ENCODE measurements around the gene EXOC3.

Gene EXOC3

GRCh38 chr5:478982-479535 is 36.1 kb downstream of the EXOC3 start:
- H3K4me1 Mint-ChIP-seq, result no peaks in the 10 kb centered on the region
- H3K9me3 Mint-ChIP-seq, result no peaks in the 10 kb centered on the region
- H3K27ac Mint-ChIP-seq, result no peak overlapping the region
- TF ChIP-seq, protein P1, sequence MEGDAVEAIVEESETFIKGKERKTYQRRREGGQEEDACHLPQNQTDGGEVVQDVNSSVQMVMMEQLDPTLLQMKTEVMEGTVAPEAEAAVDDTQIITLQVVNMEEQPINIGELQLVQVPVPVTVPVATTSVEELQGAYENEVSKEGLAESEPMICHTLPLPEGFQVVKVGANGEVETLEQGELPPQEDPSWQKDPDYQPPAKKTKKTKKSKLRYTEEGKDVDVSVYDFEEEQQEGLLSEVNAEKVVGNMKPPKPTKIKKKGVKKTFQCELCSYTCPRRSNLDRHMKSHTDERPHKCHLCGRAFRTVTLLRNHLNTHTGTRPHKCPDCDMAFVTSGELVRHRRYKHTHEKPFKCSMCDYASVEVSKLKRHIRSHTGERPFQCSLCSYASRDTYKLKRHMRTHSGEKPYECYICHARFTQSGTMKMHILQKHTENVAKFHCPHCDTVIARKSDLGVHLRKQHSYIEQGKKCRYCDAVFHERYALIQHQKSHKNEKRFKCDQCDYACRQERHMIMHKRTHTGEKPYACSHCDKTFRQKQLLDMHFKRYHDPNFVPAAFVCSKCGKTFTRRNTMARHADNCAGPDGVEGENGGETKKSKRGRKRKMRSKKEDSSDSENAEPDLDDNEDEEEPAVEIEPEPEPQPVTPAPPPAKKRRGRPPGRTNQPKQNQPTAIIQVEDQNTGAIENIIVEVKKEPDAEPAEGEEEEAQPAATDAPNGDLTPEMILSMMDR (IDR thresholded peaks at IDR 0.05; ENCODE audit: unreplicated experiment in 3 of 3), result no peak
- no peaks in the 10 kb centered on the region for H3K36me3 Mint-ChIP-seq (ENCODE audit: low read depth)
- no peak overlapping the region for H3K4me3 Mint-ChIP-seq
- H3K27me3 Mint-ChIP-seq (ENCODE audit: low read depth), result peaks cover 38% of the 10 kb centered on the region

DNA sequence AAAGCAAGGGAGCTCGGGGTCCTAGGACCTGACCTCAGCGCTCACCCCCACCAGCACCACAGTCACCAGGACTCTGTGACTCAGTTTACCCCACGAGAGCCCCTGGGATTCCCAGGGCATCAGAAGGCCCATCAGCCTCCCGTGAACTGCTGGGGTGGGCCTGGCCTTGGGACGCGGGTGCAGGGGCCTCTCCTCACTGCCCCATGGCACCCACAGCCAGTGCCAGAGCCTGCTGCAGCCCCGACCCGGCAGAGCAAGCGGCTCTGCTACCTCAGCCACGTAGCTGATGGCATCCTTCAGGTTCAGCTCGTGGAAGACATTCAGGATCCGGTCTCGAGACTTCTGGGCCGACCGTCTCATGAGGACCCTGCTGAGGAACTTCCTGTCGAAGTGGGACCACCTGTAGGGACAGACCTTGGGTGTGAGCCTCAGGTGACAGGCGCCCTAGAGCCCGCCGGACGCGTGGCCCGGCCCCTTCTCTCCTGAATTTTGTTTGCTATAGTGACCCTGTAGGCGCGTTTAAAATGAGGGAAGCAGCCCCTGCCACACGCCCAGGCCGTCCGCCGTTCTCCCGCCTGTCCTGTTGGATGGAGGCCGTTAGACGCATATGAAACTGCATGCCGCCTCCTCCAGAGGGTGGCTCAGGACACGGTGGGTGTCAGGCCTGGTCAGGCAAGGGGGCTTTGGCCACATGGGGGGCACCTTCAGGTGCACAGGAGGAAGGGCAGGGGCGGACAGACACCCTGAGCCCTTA is 36.8 kb downstream of the EXOC3 start:
- no peaks in the 10 kb centered on the region for H3K4me1 Mint-ChIP-seq
- no peaks in the 10 kb centered on the region for H3K36me3 Mint-ChIP-seq (ENCODE audit: low read depth)
- peaks cover 34% of the 10 kb centered on the region for H3K27me3 Mint-ChIP-seq (ENCODE audit: low read depth)
- no peak overlapping the region for H3K27ac Mint-ChIP-seq
- H3K9me3 Mint-ChIP-seq, result no peaks in the 10 kb centered on the region
- TF ChIP-seq, protein P1 (IDR thresholded peaks at IDR 0.05; ENCODE audit: unreplicated experiment in 3 of 3), result no peak
- no peak overlapping the region for H3K4me3 Mint-ChIP-seq

DNA sequence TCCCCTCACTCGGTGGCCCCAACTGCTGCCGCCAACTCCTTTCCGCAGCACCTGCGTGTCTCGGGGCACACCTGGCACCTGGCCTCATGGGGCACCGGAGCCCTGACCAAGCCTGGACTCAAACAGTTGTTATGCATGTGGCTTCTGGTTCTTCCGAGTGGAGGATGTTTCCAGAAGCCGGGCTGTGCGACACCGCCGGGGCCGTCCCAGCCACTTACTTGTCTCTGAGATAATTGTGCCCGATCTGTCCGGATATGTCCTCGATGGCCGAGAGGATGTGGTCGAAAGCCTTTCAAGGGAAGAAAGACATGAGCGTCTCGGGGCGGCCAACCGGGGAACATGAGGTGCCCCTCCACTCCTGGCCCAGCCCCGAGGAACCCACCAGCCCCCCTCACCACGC is 38.4 kb downstream of the EXOC3 start:
- H3K4me3 Mint-ChIP-seq, result no peak overlapping the region
- no peaks in the 10 kb centered on the region for H3K36me3 Mint-ChIP-seq (ENCODE audit: low read depth)
- no peak overlapping the region for H3K27ac Mint-ChIP-seq
- TF ChIP-seq, protein P1 (IDR thresholded peaks at IDR 0.05; ENCODE audit: unreplicated experiment in 3 of 3), result no peak
- H3K27me3 Mint-ChIP-seq (ENCODE audit: low read depth), result peaks cover 19% of the 10 kb centered on the region
- H3K9me3 Mint-ChIP-seq, result no peaks in the 10 kb centered on the region
- no peaks in the 10 kb centered on the region for H3K4me1 Mint-ChIP-seq

DNA sequence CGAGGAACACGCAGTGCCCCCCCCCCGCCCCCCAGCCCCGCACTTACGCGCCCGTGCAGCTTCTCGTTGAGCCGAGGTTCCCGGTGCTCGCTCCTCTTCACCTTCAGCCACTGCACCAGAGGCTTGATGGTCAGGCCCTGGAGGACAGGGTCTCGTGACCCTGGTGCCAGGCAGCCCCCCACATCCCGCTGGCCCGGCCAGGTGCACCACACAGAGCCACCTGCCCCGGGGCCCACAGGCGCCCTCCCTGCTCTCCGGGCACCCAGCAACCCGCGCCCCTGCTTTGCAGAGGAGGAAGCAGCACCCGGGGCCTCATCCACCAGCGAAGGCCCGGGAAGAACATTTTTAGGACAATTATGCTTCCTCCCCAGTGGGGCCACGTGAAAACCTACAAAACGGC is 39.0 kb downstream of the EXOC3 start:
- no peak overlapping the region for H3K4me3 Mint-ChIP-seq
- no peaks in the 10 kb centered on the region for H3K36me3 Mint-ChIP-seq (ENCODE audit: low read depth)
- H3K4me1 Mint-ChIP-seq, result no peaks in the 10 kb centered on the region
- TF ChIP-seq, protein P1 (IDR thresholded peaks at IDR 0.05; ENCODE audit: unreplicated experiment in 3 of 3), result no peak
- no peak overlapping the region for H3K27ac Mint-ChIP-seq
- no peaks in the 10 kb centered on the region for H3K9me3 Mint-ChIP-seq
- peaks cover 12% of the 10 kb centered on the region for H3K27me3 Mint-ChIP-seq (ENCODE audit: low read depth)

- no peak overlapping the region for H3K4me3 Mint-ChIP-seq
Measured at GRCh38 chr5:482506-482905, 39.5 kb downstream of the EXOC3 start.

More at GRCh38 chr5:482506-482905, 39.5 kb downstream of the EXOC3 start:
- no peaks in the 10 kb centered on the region for H3K4me1 Mint-ChIP-seq
- H3K9me3 Mint-ChIP-seq, result no peaks in the 10 kb centered on the region
- H3K36me3 Mint-ChIP-seq (ENCODE audit: low read depth), result no peaks in the 10 kb centered on the region
- H3K27ac Mint-ChIP-seq, result no peak overlapping the region
- TF ChIP-seq, protein P1 (IDR thresholded peaks at IDR 0.05; ENCODE audit: unreplicated experiment in 3 of 3), result no peak
- peaks cover 8% of the 10 kb centered on the region for H3K27me3 Mint-ChIP-seq (ENCODE audit: low read depth)

Data from nephron (organoid).